Kasumi-1 (cell line): ENCODE measurements around the gene ETNK2.
A peak's percentile ranks its signal among the peaks of the same experiment; 100 is the strongest.
"Not testable (repeated sequence)": the region's sequence is repeated elsewhere in the genome, so short reads cannot be mapped to it uniquely, and the experiment has no call there.

Experiments used
- DNase-seq, 2 experiments: peaks; one replicate each; lab custom pipeline; 2025; lab: John Stamatoyannopoulos, UW

Gene ETNK2

DNA sequence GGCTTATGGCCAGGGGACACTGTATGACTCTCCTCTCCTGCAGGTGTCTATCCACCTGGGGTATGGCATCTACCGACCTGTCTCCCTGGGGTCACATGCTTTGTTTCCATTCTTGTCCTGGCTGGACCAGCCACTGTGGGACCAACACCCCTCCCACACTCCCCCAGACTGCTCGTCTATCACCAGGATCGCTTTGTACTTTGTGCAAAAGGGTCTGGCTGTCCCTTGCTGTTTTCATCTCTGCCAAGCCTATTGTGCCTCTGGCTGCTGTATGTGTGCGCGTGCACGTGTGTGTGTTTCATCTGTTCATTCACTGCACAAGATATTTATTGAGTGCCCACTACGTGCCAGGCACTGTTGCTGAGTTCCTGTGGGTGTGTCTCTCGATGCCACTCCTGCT lies 25.5 kb downstream of the ETNK2 start:
- peak; percentile 35 to 52 for DNase-seq

DNA sequence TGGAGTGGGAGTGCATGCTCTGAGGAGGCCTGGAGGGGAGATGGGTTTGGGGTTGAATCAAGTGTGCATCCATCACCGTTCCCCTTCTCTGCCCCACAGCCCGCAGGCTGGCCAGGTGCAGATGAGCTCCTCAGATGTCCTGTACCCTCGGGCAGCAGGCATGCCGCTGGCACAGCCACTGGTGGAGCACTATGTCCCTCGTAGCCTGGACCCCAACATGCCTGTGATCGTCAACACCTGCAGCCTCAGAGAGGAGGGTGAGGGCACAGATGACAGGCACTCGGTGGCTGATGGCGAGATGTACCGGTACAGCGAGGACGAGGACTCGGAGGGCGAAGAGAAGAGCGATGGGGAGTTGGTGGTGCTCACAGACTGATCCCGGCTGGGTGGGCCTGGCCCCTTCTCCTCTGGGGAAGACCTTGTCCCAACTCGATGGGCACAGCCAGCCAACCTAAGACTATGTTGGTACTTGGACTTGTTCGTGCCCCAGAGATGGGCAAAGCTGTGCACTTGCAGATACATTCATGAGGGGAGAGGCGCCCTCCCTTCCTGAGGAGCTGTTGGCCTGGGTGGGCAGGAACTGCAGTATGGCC lies 26.0 kb downstream of the ETNK2 start:
- DNase-seq: no peak

- no peak for DNase-seq
Observed at GRCh38 chr1:204124639-204125038, 27.2 kb downstream of the ETNK2 start.

DNA sequence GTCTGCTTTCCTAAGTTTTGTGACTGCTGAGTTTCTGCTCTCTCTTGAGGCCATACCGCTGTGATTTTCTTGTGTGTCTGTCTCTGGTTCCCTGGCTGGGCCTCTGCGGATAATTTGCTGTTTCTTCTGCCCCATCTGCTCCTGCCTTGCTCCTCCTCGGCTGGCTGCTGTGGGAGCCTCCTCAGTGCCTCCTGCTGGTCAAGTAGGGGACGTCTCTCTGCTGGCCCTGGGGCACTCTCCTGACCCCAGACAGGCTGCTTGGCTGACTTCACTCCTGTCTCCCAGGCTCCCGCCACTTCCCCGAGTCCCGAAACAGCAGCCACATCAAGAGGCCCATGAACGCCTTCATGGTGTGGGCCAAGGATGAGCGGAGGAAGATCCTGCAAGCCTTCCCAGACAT lies 28.5 kb downstream of the ETNK2 start:
- DNase-seq: no peak

- no peak for DNase-seq
Observed at GRCh38 chr1:204121840-204122555, 29.8 kb downstream of the ETNK2 start.

GRCh38 chr1:204116539-204116938 lies 35.3 kb downstream of the ETNK2 start:
- no peak for DNase-seq

- no peak for DNase-seq
Observed at GRCh38 chr1:204115116-204115515, 36.7 kb downstream of the ETNK2 start.

DNA sequence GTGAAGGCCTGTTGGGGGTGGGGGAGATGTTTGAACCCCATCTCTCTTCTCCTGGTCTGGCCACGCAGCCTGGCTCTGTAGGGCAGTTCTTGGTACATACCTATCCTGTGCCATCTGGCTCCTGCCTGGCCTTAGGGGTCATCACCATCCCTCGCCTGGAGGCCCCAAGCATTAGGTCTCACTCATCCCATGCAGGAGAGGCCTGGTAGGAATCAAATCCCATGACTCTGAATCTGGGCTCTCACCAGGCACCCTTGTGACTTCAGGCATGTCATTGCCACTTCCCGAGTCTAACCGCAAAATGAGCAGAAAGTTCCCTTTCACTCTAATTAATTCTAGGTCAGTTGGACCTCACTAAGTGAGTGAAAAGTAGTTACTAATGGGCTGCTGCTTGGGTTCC lies 37.2 kb downstream of the ETNK2 start:
- DNase-seq: peak; percentile 50 to 66

- no peak for DNase-seq
Observed at GRCh38 chr1:204113896-204114295, 37.9 kb downstream of the ETNK2 start.

- no peak for DNase-seq
Observed at GRCh38 chr1:204112876-204113730, 38.7 kb downstream of the ETNK2 start.

DNA sequence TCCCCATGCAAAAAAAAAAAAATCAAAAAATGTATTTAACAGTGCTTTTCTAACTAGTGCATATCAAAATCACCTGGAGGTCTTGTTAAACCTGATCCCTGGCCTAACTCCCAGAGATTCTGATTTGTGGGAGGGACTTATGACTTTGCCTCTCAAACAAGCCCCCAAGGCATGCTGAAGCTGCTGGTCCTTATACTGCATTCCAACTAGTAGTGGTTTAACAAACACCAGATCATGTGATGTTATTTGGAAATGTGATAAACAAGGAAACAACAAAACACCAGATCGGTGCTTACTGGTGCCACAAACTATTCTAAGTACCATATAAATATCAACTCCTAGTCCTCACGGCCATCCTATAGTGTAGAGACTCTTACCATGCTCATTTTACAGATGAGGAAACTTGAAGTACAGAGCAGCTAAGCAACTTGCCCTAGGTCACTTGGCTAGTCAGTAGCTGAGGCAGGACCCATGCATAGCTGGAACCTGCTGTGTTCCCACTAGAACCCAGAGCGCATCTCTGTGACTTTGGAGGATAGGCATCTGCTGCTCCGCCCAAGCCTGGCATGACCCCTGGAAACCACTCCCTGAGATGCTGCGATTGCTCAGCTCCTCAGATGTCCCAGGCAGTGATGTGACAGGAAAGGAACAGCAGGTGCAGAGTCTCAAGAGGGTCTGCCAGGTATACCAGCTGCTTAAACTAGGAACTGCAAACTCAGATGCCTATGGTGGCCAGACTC lies 40.8 kb downstream of the ETNK2 start:
- DNase-seq: no peak

DNA sequence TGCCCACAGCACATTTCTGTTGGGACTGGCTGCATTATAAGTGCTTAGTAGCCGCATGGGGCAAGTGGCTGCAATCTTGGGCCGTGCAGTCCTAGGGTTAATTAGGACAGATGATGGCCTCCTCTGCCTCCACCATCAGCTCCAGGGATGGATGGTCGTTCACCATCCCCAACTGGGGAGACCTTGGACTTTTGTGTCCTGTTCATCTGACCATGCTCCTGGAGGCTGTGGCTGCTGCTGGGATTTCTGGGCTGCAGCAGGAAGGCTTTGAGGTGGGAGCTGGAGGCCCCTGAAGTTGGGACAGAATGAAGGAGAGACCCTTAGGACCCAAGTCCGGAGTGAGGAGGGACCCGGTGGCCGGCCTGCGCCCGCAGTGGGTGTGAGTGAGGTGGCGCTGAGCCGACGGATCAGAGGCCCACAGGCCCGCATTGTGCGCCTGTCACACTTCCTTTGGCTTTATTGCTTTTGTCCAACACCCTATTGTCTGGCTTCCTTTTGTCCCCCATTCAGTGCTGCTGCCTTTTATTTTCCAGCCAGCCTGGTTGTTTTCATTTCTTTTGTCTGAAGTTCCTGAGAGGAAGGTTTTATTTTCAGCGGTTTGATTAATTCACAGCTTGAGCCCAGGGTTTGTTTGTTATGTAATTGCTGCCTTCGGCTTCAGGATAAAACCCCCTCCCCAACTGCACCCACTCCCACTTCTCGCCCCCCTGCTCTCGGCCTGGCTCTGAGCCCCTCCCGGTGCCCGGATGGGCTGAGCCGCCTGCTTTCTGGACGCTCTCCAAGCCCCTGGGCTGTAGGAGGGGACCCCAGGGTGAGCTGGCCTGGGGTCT lies 43.3 kb downstream of the ETNK2 start:
- no peak for DNase-seq

- no peak for DNase-seq
Observed at GRCh38 chr1:204107892-204108291, 44.0 kb downstream of the ETNK2 start.

GRCh38 chr1:204106825-204107224 lies 45.0 kb downstream of the ETNK2 start:
- no peak for DNase-seq

DNA sequence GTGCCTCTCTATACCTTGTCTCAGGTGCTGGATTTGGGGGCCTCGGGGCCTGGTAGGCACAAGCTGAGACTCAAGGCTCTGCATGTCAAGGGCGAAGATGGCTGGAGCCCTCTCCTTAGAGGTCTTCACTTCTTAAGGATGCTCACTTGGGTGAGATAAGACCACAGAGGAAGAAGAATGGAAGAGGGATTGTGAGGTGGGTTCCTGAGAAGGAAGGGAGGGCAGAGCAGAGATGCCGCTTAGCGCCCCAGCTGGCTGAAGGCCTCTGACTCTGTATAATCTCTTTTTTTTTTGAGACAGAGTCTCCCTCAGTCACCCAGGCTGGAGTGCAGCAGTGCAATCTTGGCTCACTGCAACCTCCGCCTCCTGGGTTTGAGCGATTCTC lies 46.7 kb downstream of the ETNK2 start:
- no peak for DNase-seq

- no peak for DNase-seq
Observed at GRCh38 chr1:204104331-204105130, 47.3 kb downstream of the ETNK2 start.

DNA sequence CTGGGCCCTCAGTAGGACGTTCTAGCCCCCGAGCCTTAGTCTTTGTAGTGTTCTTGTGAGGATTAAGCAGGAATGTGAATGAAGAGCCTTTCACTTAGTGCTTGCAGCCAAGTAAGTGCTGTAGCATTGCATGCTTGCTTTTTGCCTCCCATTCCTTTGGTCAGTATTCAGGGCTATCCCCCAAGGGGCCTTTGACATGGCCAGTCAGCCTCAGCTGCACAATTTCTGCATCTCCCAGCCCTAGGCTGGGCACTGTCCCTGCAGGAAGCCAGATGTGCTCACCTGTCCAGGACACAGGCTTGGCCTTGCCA lies 48.5 kb downstream of the ETNK2 start:
- DNase-seq: no peak

DNA sequence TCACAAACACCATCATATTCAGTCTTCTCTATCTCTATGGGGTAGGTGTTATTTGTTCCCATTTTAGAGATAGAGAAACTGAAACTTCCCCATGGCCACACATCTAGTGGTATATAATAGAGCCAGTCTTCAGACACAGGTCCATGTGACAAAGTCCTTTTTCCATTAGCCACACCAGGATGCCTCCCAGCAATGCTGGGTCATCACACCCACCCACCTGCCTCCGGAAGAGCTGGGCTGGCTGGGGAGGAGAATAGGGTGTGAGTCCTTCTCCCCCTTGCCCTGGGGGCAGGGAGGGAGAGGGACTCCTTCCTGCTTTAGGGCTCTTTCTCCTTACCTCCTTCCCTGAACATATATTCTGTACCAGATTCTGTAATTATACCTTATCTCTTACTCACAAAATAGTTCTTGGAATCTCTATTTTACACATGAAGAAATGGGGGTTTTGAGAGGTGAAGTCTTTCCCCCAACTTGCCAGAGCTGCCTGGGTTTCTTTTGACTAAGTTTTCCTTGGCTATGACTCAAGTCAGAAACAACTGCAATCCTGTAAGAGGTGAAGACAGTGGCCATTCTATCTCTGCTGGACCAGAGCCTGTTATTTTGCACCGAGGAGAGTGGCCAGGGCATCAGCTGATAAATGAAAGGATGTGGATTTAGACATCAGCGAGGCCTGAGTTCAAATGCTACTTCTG lies 49.0 kb downstream of the ETNK2 start:
- DNase-seq: no peak

DNA sequence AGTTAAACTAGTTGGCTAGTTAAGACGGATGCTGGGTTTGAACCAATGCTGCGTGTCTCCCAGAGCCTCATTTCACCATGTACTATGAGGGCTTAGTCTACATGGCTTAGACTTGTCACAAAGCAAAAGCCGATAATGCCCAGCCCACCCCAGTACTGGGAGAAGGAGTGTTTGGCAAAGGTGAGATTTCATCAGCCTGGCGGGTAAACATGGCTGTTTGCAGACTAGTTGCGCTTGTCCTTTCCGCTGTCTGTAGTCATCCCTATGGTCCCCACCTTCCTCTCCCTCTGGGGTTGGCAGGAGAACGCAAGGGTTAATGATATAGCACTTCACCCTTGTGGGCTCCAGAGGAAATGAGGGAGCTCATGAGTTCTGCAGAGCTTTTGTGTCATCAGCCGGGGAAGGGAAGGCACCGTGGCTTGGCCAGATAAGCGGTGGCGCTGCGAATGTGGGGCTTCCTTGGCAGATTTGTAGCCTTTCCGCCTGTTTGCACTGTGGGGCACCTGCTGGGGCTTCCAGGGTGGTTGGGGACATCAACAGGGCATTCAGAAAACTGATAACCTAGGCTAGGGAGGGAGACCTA lies 49.7 kb downstream of the ETNK2 start:
- no peak for DNase-seq

DNA sequence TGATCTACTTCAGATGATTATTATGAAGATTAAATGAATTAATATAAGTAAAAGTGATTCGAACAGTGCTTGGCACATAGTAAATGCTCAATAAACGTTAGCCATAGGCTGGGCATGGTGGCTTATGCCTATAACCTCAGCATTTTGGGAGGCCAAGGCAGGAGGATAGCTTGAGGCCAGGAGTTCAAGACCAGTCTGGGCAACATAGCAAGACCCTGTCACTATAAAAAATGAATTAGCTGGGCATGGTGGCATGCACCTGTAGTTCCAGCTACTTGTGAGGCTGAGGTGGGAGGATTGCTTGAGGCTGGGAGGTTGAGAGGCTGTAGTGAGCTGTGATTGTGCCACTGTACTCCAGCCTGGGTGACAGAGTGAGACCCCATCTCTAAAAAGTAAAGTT lies 52.1 kb downstream of the ETNK2 start:
- not testable (repeated sequence) for DNase-seq
